GM21423 (cell line): ENCODE measurements around the gene PGAM5.

ENCODE experiments used
- ATAC-seq: cut with Tn5 transposase; IDR thresholded peaks from one replicate; pipeline ENCODE4 v1.9.1; 2021; ENCODE audit warnings: mild to moderate bottlenecking, moderate library complexity; ENCODE audit not compliant: unreplicated experiment

PGAM5 gene

DNA sequence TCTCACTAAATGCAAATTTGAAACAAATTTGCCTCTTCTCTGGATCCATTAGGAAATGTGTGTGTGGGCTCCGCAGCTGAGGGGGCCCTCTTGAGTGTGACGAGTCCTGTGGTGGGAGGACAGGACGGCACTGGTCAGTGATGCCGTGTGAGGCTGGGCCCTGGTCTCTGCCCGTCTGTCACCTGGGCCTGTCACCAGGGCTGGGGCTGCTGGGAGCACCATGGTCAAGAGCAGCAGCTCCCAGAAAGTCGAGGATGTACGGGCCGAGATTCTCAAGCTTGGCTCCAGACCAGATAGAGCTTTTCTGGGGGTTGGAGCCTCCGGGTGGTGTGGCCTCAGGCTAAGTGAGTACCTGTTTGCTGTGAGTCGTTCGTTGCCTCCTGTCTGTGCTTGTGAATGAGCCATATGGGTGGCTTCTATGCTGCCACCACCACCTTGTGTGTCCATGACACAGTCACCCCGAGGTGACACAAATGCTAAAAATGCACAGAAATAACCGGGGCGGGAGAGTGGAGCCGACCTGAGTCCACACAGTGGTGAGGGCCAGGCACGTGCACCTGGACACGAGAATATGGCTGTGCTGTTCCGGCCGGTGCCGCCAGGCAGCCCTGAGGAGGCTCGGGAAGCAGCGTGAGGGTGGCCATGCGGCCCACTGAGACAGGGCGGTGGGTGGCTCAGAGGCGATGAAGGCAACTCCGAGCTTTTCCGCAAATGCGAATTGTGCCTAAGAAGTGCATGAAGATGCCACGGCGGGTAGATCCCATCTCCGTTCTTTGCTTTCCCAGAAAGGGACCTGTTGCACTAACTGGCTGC, 8.7 kb downstream of the PGAM5 start:
- ATAC-seq = no peak

DNA sequence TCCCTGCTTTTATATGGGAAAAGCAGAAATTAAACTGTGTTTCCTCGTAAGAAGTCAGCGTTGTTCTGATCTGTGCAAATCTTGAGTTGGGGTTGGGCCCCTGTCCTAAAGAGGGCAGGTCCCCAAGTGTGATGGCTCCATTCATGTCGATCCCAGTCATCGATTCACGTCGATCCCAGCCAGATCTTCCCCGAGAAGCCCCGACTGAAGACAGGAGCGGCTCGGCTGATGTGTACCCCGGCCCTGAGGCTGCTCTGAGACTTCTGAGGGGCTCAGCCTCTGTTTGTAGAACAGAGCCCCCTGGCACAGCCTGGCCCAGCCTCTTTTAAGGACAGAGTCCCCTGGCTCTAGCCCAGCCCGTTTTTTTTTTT, 9.3 kb downstream of the PGAM5 start:
- ATAC-seq = no peak

DNA sequence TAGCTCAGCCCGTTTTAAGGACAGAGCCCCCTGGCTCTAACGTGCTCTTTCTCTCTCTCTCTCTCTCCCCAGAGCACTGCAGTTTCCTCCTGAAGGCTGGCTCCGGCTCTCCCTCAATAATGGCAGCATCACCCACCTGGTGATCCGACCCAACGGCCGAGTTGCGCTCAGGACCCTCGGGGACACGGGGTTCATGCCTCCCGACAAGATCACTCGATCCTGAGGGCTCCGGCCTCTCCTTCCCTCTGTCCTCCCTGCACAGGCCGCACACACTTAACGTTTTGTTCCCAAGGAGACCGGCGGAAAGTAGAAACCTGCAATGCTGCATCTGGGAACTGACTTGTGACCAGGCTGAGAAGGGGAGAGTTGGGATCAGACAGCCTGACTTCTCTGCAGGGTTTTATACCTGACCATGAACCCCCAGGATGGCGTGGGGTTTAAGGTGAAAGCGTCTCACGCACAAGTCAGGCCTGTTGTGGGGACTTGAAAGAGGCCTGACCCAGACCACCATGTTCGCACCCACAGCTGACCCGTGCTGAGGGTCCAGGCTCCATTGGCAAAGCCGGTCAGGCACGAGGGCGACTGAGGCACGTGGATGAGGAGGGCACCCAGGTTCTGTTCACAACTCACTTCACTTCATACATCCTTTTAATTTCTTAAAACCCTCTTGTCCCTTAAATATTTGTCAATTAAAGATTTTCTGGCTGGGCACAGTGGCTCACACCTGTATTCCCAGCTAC, 10.1 kb downstream of the PGAM5 start:
- ATAC-seq = no peak

DNA sequence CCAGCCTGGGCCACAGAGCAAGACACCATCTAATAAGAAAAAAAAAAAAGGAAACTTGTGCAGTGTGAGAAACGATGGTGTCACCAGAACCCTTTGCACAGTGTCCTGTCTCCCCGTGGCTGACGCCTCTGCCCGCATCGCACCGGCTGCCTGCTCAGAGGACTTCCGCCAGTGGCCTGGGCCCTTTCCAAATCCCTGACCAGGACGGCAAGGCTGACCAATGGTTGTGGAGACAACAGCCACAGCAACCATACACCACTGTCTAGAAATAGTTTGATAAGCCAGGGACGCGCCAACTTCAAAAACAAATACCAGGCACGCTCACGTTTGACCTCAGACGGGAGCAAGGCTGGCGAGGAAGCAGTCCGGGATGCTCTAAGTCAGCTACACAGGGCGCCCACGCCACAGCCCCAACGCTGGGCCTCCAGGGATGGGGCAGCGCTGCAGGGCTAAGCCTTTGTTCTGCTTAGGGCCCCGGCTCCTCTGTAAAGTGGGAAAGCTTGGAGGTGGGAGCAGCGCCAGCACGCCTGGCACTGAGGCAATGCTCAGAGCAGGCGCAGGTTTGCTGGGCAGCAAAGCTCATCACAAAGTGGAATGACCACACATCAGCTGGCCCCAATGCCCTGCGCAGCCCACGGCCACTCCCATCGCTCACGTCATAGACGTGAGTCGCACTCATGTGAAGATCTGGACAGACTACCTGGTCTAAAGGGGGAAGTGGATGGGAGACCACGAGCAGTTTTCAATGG, 12.5 kb downstream of the PGAM5 start:
- no peak for ATAC-seq

DNA sequence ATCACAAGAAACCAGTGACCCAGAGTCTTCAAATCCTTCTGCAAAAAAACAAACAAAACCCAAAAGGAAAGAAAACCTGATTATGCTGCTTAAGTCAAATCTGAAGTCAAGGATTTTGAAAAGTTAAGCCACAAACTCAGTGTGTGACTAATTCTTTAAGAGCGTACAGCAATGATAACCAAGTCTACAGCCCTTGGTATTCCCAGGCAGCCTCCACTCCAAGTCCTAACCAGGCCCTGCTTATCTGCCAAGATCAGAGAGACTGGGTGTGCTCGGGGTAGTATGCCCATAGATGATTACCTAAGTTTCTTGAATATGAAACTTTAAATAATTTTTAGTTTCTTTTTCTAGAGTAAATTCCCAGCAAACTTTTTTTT, 13.1 kb downstream of the PGAM5 start:
- no peak for ATAC-seq

DNA sequence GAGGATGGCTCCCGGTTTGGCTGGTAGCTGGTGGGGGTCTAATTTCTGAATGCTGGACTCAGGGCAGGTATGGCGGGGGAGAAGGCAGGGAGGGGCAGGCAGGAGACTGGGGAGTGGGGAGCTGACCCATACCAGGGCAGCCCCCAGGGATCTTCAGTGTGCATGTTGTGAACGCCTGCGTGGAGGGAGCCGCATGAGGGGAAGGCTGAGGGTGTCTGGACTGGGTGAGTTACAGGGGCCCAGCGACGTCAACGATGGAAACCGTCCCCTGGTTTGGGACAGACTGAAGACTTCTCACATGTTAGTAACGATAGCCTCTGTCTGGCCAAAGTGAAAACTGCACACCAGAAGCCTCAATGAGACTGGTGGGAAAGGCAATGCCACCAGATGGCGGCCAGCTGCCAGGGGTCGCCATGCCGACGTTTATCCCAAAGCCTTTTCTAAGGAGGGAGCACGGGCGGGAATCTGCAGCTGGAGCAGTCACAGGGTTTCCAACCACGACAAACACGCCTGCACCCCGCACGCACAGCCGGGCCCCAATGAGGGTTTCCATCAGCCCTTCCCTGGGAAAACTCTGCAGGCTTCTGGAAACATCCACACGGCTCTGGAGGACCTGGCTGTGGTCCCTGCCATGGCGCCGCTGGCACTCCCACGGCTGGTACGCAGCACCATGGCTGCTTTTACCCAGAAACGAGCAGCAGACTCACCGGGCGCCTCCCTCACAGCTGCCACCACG, 14.0 kb downstream of the PGAM5 start:
- ATAC-seq = no peak

DNA sequence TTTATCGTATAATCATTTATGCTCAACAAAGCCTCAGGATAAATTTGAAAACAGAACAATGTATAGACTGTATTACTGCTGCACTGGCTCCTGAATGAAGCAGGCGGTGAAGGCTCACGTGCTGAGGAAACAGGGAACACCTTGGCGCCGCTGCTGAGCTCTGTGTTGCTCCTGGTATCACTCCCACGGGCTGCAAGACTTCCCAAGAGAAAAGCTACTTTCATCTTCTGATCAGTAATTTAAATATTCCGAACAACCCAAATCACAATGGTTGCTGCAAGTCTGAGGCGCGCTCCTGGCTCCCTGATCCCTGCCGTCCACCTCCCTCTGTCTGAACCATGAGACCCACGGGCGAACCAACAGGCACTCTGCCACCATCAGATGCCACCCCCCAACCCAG, 15.7 kb downstream of the PGAM5 start:
- no peak for ATAC-seq

DNA sequence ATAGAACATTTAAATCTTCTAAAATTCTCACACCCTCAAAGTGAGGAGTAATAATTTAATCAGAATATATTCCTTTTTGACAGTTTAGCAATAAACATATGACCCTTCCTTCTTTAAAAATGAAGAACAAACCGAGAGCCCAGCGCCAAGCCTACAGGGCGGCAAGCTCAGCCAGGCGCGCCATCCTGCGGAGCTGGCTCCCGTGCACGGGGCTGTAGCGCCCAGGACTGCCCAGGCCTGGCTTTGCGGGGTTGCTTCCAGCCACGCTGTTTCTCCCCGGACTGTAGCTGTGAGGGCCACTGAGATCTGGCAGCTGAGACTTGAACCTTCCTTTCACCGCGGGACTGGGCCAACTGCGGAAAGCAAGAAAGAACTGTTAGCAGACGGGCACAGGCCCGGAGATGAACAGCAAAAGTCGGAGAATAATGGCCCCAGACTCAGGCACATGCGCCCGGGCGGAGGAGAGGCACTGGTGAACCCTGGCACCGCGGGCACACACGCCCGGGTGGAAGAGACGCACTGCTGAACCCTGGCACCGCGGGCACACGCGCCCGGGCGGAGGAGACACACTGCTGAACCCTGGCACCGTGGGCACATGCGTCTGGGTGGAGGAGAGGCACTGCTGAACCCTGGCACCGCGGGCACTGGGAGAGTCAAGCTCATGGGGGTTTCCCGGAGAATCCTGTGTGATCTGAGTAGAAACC, 16.6 kb downstream of the PGAM5 start:
- no peak for ATAC-seq

DNA sequence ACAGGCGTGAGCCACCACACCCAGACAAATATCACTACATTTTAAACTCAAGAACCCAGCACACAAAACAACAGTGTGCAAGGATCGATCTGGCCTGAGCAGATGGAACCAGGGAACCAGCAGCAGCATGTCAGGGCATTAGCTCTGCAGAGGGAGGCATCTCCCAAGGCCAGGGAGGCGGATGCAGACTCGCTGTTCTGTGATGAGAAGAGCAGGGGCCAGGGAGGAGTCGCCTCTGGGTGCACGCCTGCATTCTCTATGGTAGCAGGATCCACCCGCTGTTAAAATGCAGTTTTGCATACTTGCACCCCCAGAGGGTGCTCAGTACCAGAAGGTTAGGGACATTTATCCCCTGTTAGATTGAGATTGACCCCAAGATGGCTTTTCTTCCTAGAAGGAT, 17.9 kb downstream of the PGAM5 start:
- ATAC-seq = no peak

DNA sequence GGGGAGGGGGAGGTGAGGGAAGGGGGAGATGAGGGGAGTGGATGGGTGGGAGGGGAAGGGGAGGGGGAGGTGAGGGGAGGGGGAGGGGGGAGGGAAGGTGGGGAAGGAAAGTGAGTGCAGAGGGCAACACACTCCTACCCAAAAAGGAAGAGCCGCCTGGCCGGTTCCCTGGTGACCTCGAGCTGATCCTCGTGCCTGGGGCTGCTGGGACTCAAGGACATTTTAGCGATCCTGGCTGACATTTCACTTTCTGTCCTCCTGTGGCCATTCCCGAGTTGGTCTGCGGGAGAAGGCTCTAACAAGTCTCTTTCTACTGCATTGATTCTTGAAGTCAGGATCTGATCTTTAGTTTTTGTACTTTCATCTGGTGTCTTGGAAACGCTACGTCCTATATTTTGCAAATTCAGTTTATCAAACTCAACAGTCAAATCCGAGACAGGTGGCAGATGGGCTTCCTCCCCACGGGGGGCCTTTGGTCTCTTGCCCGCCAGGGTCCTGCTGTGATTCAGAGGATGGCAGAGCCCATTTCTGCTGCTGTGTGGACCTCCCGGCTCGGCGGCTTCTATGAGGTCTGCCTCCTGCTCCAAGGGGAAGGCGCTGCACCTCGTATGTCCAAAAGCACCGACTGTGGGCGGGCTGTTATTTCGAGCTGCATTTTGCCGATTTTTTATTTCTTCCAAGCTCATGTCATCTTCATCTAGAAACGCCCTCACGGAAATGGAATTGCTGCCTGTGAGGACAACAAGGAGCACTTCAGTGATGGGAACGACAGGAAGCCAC, 19.1 kb downstream of the PGAM5 start:
- no peak for ATAC-seq

DNA sequence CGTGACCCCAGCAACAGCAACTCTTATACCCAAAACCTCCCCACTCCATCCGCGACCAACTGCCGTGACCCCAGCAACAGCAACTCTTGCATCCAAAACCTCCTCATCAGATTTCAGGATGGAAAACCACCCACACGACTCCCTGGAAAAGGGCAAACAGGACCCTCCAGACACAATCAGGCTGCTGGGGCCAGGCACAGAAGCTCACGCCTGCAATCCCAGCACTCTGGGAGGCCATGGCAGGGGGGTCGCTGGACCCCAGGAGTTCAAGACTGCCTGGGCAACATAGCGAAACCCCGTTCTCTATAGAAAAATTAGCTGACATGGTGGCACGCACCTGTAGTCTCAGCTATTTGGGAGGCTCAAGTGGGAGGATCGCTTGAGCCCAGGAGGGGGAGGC, 19.7 kb downstream of the PGAM5 start:
- no peak for ATAC-seq

DNA sequence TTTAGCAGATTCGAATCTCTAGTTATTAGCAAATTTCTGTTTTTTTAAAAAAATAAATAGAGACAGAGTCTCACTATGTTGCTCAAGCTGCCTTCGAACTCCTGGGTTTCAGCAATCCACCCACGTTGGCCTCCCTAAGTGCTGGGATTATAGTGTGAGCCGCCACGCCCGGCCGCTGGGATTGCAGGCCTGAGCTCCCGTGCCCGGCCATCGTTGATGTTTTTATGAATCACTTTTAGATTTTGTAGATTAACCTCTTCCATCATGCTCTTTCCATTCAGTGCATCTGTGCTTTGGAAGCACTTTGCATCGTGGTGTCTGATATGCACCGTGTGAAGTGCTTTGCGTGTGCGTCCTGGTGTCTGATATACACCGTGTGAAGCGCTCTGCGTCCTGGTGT, 20.9 kb downstream of the PGAM5 start:
- ATAC-seq = no peak

DNA sequence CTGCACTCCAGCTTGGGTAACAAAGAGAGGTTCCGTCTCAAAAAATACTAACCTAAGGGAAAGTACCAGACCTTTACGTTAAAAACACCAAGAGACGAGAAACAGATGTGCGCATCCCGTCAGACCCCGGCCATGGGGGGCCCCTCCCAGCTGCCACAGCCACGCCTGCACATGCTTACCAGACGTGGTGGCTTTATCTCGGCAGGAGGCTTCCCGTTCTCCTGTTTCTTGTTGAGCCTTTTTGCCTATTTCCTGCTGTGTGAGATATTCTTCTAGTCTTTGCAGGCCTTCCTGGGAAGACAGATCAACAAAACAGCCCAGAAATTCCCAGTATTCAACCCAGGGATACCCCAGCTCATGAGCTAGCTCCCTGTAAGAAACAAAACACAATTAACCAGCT, 23.6 kb downstream of the PGAM5 start:
- ATAC-seq = no peak

DNA sequence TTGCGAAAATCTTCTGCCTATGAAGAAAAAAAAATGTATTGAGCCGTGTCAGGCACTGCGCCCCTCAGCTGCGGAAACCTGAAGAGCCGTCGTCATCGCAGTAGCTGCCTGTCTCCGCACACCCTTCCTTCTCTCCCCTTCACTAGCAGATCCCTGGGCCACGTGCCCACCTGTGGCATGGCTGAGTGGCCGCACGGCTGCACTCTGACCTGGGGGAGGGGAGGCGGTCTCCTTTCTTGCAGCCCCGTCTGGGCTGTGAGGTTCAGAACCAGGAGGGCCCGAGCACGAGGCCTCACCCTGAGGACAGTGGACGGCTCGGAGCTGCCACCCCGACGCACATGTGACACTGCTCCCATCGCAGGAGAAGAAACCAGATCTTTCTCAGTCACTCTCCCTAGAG, 24.9 kb downstream of the PGAM5 start:
- no peak for ATAC-seq

DNA sequence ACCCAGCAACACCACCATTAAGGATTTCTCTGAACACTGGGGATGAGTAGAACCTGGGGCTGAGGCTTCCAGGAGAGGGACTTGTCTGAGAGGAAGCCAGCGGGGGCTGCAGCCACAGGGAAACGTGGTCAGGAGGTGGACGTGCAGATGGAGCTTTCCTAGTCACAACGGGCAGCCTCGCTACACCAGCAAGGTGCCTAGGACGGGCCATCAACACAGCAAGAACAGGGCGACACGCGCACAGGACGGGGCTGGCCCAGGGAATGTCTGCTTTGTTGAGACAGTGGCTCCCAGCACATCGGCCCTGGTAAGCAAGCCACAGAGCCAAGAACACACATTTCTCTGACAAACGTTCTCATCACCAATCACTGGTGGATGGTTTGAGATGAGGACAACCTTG, 25.7 kb downstream of the PGAM5 start:
- no peak for ATAC-seq

DNA sequence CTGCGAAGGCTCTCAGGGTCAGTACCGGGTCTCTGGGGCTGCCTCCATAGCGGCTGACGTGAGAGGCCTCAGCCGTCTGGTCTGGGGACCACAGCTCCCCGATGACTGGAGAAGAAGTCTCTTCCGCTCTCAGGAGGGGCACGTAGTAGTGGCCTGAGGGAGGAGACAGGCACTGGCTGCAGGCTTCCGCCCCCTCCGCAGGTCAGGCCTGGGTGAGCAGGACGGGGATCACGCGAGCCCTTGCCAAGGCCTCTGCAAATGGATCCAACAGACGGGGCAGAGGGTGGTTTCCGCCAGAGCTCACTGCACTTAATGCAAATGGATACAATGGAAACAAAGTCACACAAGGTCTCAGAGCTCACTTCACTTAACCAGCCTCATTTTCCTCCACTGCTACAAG, 26.3 kb downstream of the PGAM5 start:
- ATAC-seq = no peak

DNA sequence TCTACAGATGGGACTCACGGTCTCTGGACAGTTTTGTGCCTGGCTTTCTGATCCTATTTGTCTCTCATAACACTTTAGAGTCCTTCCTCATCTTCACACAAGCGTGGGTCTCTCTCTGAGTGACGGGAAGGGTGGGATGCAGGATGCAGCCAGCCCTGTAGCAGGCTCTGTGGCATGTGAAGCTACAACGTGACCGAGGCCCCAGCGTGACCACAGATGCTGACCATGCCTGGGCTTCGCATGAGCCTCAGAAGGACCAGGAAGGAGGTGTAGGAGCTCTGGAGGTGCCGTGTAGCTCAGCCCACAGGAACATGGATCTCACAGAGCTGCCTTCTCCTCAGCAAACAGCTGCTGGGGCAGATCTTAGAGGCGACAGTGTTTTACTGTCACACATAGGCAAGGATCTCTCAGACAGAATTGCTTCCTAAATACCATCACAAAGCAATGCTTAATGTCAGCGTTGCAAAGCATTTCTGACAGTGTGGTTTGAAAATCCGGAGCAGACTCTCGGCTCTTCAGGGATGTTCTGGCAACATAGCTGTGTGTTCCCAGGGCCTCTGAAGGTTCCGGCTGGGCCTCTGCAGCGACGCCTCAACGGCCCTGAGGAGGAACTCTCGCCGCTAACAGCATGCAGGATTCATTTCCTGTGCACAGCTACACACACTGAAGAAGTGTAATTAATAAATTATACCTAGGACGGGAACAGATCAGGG, 29.1 kb downstream of the PGAM5 start:
- ATAC-seq = no peak

DNA sequence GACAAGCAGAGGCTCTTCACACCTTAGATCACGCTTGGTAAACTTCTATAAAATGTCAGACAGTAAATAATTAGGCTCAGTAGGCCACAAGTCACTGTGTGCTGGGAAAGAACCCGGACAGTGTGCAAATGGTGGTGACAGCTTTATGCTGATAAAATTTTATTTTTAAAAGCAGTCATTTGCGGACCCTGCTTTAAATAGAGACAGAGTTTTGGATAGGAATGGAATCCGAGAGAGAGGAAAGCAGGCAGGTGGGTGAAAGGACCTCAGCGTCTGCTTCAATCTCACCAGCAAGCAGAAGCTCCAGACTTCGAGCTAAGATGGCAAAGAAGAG, 29.6 kb downstream of the PGAM5 start:
- ATAC-seq = no peak

DNA sequence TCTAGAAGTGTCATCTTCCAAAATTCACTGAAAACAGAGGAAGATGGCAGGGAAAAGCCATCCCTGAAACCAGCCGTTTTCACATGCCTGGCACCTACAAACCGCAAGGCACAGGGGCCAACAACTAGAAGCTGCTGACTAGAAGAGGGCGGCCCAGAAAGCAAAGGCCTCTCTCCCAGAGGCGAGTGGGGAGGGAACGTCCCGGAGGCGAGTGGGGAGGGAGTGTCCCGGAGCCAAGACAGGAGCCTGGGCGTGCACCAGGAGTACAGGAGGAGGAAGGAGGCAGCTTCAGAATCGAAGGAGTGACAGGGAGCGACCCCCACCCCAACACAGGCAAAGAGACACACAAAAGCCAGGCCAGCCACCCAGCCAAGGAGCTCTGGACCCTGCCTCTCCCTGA, 30.0 kb downstream of the PGAM5 start:
- no peak for ATAC-seq
